Activated naive CD8-positive, alpha-beta T cell treated with anti-CD3 and anti-CD28 coated beads, Interleukin-2, amount 10 ng/mL, durations not matched to agents 7 days and 5 days (primary cell): Measurements from ENCODE around the gene OTOG. TPM values are rescaled to one million over a fixed set of nuclear protein-coding genes. Genes with fewer than 3 reads are reported as not detected.

Experiments
- ATAC-seq: fragments of 150-1000 bp; cut with Tn5 transposase; one replicate; pipeline ENCODE4 v1.10.0; 2021; ENCODE audit warnings: low read depth, moderate library complexity
- POLR2A ChIA-PET: fragments of 350-600 bp; sonication (Branson Sonifier 250); formaldehyde crosslinking; loops from one replicate; lab custom pipeline; 2021; ENCODE audit warnings: antibody characterized with exemption; lab: Charles Lee
- DNase-seq: peaks from one replicate; pipeline ENCODE4 v3.0.0; 2021
- H3K27ac Mint-ChIP-seq: one replicate; pipeline ENCODE4 v1.8.0; 2022; ENCODE audit warnings: mild to moderate bottlenecking, mixed read lengths
- H3K27me3 Mint-ChIP-seq: one replicate; pipeline ENCODE4 v1.8.0; 2022; ENCODE audit warnings: mild to moderate bottlenecking, moderate library complexity, mixed read lengths
- H3K36me3 Mint-ChIP-seq: one replicate; pipeline ENCODE4 v1.8.0; 2021; ENCODE audit warnings: mild to moderate bottlenecking, mixed read lengths
- H3K4me1 Mint-ChIP-seq: one replicate; pipeline ENCODE4 v1.8.0; 2021; ENCODE audit warnings: mixed read lengths
- H3K4me3 Mint-ChIP-seq: one replicate; pipeline ENCODE4 v1.8.0; 2022; ENCODE audit warnings: mild to moderate bottlenecking, moderate library complexity, mixed read lengths
- H3K9me3 Mint-ChIP-seq: one replicate; pipeline ENCODE4 v1.8.0; 2021; ENCODE audit warnings: mixed read lengths
- total RNA-seq, 2 experiments: library from RNA; stranded (reverse); gene quantifications; one replicate each; pipeline ENCODE4 v1.2.3, GENCODE V29; 2021

The OTOG gene
- total RNA-seq, 2 experiments from 2014 or later, result not detected

DNA sequence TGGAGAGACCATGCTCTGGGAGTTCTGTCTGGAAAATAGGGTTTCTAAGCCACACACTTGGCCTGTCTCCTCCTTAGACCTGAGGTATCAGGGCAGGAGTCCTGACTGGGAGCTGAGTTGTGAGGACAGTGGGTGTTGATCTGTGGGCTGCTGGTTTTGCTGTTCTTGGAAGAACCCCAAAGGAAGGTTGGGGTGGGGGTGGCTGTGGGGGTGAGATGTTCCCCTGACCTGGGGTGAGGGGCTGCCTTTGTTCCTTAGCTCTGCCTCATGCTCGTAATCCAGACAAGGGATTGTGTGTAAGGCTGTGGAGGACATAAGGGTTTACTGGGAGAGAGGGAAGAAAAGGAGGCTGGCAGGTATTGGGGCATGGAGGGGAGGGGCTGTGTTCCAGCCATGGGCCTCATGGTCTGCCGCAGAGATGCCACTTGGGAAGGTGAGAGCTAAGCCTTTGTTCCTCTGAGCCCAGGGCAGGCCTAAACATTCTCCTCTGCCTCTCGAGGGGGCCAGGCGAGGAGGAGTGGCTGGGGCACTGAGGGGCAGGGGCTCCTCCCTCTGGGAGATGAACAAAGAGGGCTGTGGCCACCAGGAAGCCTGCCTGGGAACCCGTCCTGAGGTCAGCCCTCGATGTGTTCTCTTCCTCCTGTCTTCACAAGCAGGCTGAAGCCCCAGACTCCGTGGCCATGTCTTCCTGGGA lies 4.4 kb downstream of the OTOG start:
- Mint-ChIP-seq H3K27me3 (peaks cover 27% of the 10 kb centered on the region), H3K4me3 (no peak overlapping the region), H3K4me1 (peaks cover 26% of the 10 kb centered on the region)

DNA sequence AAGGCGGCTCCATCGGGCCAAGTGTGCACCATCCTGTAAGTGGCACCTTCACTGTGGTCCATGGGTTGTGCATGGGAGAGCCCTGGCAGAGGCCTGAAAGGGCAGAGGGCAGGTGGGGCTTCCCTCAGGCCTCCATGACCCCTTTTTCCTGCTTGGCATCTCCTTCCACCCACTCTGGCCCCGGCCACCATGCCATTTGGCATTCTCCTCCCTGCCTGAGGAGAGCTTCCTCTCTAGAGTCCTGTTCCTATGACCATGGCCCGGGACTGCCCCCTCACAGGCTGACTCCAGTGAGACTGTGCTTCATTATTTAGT lies 4.9 kb downstream of the OTOG start:
- no peak for ATAC-seq
- POLR2A ChIA-PET, result no interaction called here
- DNase-seq, result no peak
- Mint-ChIP-seq H3K27ac (no peak overlapping the region), H3K36me3 (no peaks in the 10 kb centered on the region), H3K4me1 (peaks cover 26% of the 10 kb centered on the region), H3K9me3 (no peaks in the 10 kb centered on the region), H3K27me3 (peaks cover 24% of the 10 kb centered on the region), H3K4me3 (no peak overlapping the region)

More for the DNA sequence above, 4.4 kb downstream of the OTOG start:
- H3K27ac Mint-ChIP-seq, result no peak overlapping the region
- H3K36me3 Mint-ChIP-seq, result no peaks in the 10 kb centered on the region
- POLR2A ChIA-PET, result no interaction called here
- ATAC-seq, result no peak
- DNase-seq, result no peak
- H3K9me3 Mint-ChIP-seq, result no peaks in the 10 kb centered on the region

DNA sequence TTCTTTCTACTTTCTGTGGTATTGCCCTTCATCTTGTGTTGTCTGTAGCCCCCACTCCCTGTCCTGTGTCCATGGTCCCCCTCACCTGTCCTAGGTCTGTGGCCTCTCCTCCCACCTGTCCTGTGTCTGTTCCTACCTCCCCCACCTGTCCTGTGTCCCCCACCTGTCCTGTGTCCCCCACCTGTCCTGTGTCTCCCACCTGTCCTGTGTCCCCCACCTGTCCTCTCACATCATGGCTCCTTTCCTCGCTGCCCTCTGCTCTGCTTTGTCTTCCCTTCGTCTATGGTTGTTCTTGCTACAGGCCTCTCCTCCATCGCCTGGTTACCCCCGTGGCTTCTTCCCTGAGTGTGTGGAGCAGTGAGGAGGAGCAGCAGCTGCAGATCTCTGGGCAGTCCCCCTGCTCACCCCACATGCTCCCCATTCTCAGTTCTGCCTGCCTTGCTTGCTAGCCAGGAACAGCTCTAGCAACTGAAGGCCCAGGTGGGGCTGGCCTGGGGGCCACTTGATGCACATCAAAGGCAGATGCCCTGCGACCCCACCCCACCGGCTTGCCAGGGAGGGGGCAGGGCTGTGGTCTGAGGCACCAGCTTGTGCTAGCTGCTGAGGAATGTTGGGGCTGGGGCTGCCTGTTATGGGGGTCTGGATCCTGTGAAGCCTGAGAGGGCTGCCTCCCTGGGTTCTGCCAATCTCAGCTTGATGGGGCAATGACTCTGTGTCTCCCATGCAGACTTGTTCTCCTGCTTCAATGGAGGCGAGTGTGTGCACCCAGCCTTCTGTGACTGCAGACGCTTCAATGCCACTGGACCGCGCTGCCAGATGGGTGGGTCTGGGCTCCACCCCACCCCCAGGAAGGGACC lies 5.6 kb downstream of the OTOG start:
- H3K27me3 Mint-ChIP-seq, result peaks cover 21% of the 10 kb centered on the region
- POLR2A ChIA-PET, result interaction anchor here (0.5 kb wide), 1 partner anchor 284 kb away, joined by 3 read pairs; no protein-coding TSS in a partner anchor
- peak overlapping the region; percentile 45 for H3K27ac Mint-ChIP-seq
- ATAC-seq, result no peak
- peaks cover 22% of the 10 kb centered on the region for H3K4me1 Mint-ChIP-seq
- H3K9me3 Mint-ChIP-seq, result no peaks in the 10 kb centered on the region
- DNase-seq, result no peak
- no peaks in the 10 kb centered on the region for H3K36me3 Mint-ChIP-seq
- H3K4me3 Mint-ChIP-seq, result no peak overlapping the region

DNA sequence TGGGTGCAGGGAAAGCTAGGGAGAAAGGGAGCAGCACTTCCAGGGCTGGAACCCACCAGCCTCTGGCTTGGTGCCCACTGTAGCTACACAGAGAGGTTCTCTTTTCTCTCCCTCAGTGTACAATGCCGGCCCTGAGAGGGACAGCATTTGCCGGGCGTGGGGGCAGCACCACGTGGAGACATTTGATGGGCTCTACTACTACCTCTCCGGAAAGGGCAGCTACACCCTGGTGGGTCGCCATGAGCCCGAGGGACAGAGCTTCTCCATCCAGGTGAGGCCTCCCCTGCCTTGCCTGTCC lies 6.1 kb downstream of the OTOG start:
- Mint-ChIP-seq H3K36me3 (no peaks in the 10 kb centered on the region), H3K9me3 (no peaks in the 10 kb centered on the region), H3K4me1 (peaks cover 21% of the 10 kb centered on the region), H3K4me3 (no peak overlapping the region), H3K27ac (no peak overlapping the region), H3K27me3 (peaks cover 16% of the 10 kb centered on the region)
- ATAC-seq (no peak), DNase-seq (no peak)
- POLR2A ChIA-PET, result interaction anchor here (0.5 kb wide), 1 partner anchor 285 kb away, joined by 3 read pairs; no protein-coding TSS in a partner anchor

DNA sequence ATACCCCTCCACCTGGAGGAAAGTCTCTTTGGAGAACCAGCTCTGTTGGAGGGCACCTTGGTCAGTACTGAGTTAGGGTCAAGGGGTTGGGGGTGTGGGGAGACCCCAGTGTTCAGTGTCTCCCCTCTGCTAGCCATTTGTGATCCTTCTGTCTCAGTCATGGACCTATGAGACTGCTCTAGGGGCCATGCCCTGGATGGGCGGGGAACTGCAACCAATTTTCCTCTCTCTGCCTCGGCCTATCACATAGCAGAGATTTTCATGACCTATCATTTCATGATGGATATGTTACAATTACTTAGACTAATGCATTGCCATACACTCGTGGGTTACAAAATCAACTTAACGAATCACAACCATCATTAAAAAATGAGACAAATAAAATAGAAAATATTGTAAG lies 7.4 kb downstream of the OTOG start:
- H3K36me3 Mint-ChIP-seq, result no peaks in the 10 kb centered on the region
- no peaks in the 10 kb centered on the region for H3K9me3 Mint-ChIP-seq
- POLR2A ChIA-PET, result no interaction called here
- peaks cover 18% of the 10 kb centered on the region for H3K4me1 Mint-ChIP-seq
- no peak for ATAC-seq
- no peak for DNase-seq
- H3K27ac Mint-ChIP-seq, result no peak overlapping the region
- no peak overlapping the region for H3K4me3 Mint-ChIP-seq
- H3K27me3 Mint-ChIP-seq, result peaks cover 8% of the 10 kb centered on the region

DNA sequence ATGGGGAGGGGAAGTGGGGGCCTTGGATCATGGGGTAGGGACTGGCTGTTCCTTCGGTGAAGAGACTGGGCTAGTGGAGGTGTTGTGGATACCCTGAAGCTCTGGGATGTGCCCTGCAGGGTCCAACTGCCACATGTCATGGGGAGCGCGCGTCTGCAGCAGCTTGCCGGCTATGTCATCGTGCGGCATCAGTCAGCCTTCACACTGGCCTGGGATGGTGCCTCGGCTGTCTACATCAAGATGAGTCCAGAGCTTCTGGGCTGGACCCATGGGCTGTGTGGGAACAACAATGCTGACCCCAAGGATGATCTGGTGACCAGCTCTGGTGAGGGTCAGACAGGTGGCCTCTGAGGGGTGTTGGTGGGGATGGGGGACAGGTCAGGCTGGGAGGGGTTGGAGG lies 9.9 kb downstream of the OTOG start:
- H3K9me3 Mint-ChIP-seq, result no peaks in the 10 kb centered on the region
- H3K4me1 Mint-ChIP-seq, result peaks cover 2% of the 10 kb centered on the region
- POLR2A ChIA-PET, result no interaction called here
- ATAC-seq (no peak), DNase-seq (no peak)
- no peaks in the 10 kb centered on the region for H3K36me3 Mint-ChIP-seq
- no peak overlapping the region for H3K4me3 Mint-ChIP-seq
- H3K27ac Mint-ChIP-seq, result no peak overlapping the region
- H3K27me3 Mint-ChIP-seq, result peaks cover 7% of the 10 kb centered on the region

DNA sequence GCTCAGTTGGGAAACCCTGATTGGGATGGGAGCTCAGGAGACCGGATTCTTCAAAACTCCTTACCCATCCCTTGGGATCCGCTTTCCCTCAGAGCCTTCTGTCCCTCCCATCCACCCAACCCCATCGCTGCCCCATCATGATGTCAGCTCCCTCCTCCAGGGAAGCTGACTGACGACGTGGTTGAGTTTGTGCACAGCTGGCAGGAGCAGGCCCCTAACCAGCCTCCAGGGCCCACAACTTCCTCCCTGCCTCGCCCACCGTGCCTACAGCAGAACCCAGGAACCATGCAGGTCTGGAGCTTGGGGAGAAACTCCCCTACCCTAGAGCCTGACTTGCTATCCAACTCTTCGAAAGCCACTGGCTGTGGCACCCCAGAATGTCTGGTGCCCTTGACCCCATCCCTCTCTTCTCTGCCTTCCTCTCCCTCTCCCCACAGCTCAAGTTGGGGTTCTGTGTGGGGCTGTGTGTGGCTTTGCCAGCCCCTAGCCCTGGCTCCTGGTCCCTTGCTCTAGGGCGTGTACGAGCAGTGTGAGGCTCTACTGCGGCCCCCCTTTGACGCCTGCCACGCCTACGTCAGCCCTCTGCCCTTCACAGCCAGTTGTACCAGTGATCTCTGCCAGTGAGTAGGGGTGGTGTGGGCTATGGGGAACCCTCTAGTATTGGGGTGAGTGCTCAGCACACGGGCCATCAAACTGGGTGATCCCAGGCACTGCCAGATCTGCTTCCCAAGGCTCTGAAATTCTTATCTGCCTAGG lies 11.1 kb downstream of the OTOG start:
- peaks cover 5% of the 10 kb centered on the region for H3K27me3 Mint-ChIP-seq
- POLR2A ChIA-PET, result no interaction called here
- H3K4me1 Mint-ChIP-seq, result peaks cover 4% of the 10 kb centered on the region
- H3K27ac Mint-ChIP-seq, result no peak overlapping the region
- H3K9me3 Mint-ChIP-seq, result no peaks in the 10 kb centered on the region
- ATAC-seq (no peak), DNase-seq (no peak)
- no peak overlapping the region for H3K4me3 Mint-ChIP-seq
- H3K36me3 Mint-ChIP-seq, result no peaks in the 10 kb centered on the region

DNA sequence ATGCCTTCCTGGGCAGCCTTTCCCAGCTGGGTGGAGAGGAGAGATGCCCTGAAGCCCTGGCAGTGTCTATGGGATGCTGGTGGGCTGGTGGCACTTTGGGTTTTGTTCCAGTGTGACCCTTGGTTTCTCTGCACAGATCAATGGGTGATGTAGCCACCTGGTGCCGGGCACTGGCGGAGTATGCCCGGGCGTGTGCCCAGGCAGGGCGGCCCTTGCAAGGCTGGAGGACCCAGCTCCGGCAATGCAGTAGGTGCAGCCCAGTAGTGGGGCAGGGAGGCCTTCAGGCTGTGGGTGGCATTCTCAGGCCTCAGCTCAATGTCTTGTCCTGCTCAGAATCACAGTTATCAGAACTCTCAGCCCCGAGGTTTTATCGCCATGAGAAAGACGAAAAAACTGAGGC lies 11.9 kb downstream of the OTOG start:
- no peaks in the 10 kb centered on the region for H3K36me3 Mint-ChIP-seq
- H3K4me1 Mint-ChIP-seq, result peaks cover 4% of the 10 kb centered on the region
- POLR2A ChIA-PET, result no interaction called here
- no peak overlapping the region for H3K27ac Mint-ChIP-seq
- no peak for ATAC-seq
- no peak overlapping the region for H3K4me3 Mint-ChIP-seq
- H3K27me3 Mint-ChIP-seq, result peaks cover 3% of the 10 kb centered on the region
- no peak for DNase-seq
- no peaks in the 10 kb centered on the region for H3K9me3 Mint-ChIP-seq

DNA sequence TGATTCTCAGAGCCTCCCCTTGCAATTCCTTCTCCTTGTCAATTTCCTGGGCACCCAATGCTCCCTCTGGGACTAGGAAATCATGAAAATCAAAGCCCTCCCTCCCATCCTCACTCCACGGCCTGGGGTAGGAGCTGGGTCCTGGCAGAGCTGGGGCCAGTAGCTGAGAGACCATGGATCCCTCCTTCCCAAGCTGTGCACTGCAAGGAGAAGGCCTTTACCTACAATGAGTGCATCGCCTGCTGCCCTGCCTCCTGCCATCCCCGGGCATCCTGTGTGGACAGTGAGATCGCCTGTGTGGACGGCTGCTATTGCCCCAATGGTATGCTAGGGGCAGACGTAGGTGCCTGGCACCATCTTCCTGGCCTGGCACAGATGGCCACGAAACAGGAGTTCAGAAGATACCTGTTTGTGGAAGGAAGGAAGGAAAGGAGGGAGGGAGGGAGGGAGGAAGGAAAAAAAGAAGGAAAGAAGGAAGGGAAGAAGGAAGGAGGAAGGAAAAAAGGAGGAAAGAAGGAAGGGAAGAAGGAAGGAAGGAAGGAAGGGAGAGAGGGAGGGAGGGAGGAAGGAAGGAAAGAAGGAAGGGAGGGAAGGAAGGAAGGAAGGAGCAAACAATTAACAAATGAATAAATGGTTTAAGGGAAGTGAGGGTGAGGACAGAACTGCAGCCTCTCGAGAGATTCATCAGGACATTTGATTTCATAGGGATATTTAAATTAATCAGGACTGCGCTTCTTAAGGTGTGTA lies 12.5 kb downstream of the OTOG start:
- no peaks in the 10 kb centered on the region for H3K9me3 Mint-ChIP-seq

DNA sequence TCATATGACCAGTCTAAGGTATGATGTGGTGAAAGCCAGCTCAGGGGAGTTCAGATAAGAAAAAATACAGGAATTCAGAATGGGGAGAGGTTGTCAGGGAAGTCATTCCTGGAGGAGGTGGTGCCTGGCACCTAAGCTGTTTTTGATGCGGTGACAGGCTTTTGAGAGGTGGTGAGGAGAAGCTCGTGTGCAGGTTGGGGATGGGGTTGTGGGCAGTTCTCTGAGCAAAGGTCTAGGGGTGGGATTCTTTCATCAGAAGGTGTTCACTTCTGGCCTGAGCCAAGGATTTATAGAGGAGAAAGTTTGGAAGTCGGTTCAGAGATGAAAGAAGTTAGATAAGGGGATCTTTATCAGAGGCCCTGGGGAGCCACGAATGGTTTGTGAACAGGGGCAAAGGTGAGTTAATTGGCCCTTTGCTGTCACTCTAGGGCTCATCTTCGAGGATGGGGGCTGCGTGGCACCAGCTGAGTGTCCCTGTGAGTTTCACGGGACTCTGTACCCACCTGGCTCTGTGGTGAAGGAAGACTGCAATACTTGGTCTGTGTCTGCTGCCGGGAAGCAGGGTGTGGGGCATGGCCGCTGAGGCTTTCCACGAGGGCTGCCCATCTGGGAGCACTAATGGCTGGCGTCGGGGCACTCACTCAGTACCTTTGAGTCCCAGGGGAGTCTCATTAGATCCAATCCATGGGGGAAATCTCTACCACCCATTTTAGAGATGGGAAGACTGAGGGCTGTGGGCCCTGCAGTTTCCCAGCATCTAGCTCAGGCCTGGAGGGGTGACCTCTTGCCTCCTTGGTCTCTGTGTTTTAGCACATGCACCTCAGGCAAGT lies 13.4 kb downstream of the OTOG start:
- POLR2A ChIA-PET, result no interaction called here
- Mint-ChIP-seq H3K27me3 (peaks cover 3% of the 10 kb centered on the region), H3K27ac (no peak overlapping the region), H3K4me1 (peaks cover 4% of the 10 kb centered on the region), H3K4me3 (no peak overlapping the region), H3K36me3 (no peaks in the 10 kb centered on the region), H3K9me3 (no peaks in the 10 kb centered on the region)
- DNase-seq (no peak), ATAC-seq (no peak)

More for the DNA sequence above, 12.5 kb downstream of the OTOG start:
- POLR2A ChIA-PET, result no interaction called here
- Mint-ChIP-seq H3K4me1 (peaks cover 4% of the 10 kb centered on the region), H3K27me3 (peaks cover 3% of the 10 kb centered on the region), H3K27ac (no peak overlapping the region), H3K4me3 (no peak overlapping the region), H3K36me3 (no peaks in the 10 kb centered on the region)
- ATAC-seq (no peak), DNase-seq (no peak)

DNA sequence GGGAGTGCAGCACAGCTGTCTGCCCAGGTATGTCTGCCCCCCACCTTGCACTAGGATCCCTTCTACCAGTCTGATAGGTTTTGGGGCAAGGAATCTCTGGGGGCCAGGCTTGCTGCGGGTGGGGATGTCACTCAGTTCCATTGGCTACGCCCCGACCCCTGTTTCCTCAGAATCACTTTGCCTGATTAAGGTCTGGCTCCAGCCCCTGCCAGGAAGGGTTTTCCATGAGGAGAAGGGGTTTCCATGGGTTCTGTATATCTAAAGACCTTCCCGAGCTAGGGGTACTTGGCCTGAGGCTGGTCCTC lies 14.0 kb downstream of the OTOG start:
- H3K9me3 Mint-ChIP-seq, result no peaks in the 10 kb centered on the region
- no peaks in the 10 kb centered on the region for H3K36me3 Mint-ChIP-seq
- no peak for DNase-seq

DNA sequence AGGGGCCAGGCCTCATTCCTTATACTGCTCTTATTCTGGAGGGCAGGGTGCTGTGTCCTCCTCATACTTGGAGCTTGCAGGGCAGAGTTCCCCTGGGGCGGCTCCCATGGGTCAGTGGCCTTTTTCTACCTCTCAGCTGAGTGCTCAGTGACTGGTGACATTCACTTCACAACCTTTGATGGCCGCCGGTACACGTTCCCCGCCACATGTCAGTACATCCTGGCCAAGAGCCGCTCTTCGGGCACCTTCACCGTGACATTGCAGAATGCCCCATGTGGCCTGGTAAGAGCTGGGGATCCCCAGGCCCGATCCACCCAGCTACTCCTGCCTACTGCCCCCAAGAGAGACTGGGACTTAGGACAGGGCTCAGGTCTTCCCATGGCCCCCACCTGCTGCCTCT lies 14.5 kb downstream of the OTOG start:
- DNase-seq, result no peak
- peaks cover 4% of the 10 kb centered on the region for H3K4me1 Mint-ChIP-seq
- no peaks in the 10 kb centered on the region for H3K9me3 Mint-ChIP-seq
- H3K27ac Mint-ChIP-seq, result no peak overlapping the region
- H3K36me3 Mint-ChIP-seq, result no peaks in the 10 kb centered on the region
- POLR2A ChIA-PET, result no interaction called here
- ATAC-seq, result no peak
- no peak overlapping the region for H3K4me3 Mint-ChIP-seq
- peaks cover 5% of the 10 kb centered on the region for H3K27me3 Mint-ChIP-seq

More for the DNA sequence above, 14.0 kb downstream of the OTOG start:
- H3K27me3 Mint-ChIP-seq, result peaks cover 5% of the 10 kb centered on the region
- H3K4me3 Mint-ChIP-seq, result no peak overlapping the region
- no peak overlapping the region for H3K27ac Mint-ChIP-seq
- H3K4me1 Mint-ChIP-seq, result peaks cover 4% of the 10 kb centered on the region
- POLR2A ChIA-PET, result no interaction called here
- no peak for ATAC-seq
